Fibroblast of peridontal ligament (primary cell): ENCODE measurements around the gene RNF150.
"Not testable (repeated sequence)": the region's sequence is repeated elsewhere in the genome, so short reads cannot be mapped to it uniquely, and the experiment has no call there.

Source experiments
- DNase-seq: peaks from one replicate; pipeline ENCODE4 v3.0.0-alpha.2; 2010; ENCODE audit errors: extremely low read depth

The RNF150 gene

GRCh38 chr4:141078871-141079270 is 54.4 kb downstream of the RNF150 start:
- DNase-seq = peak; percentile 87

GRCh38 chr4:141077611-141078225 is 55.6 kb downstream of the RNF150 start:
- DNase-seq = peak; percentile 49

GRCh38 chr4:141075553-141075952 is 57.7 kb downstream of the RNF150 start:
- DNase-seq = no peak

- DNase-seq = peak; percentile 79
Measured at GRCh38 chr4:141074098-141074878, 59.0 kb downstream of the RNF150 start.

GRCh38 chr4:141066690-141067089 is 66.6 kb downstream of the RNF150 start:
- DNase-seq = no peak

GRCh38 chr4:141065872-141066271 is 67.4 kb downstream of the RNF150 start:
- no peak for DNase-seq

- DNase-seq = no peak
Measured at GRCh38 chr4:141062651-141063050, 70.6 kb downstream of the RNF150 start.

GRCh38 chr4:141058591-141059512 is 74.4 kb downstream of the RNF150 start:
- DNase-seq = peak; percentile 97

GRCh38 chr4:141057582-141057981 is 75.7 kb downstream of the RNF150 start:
- DNase-seq = no peak

- no peak for DNase-seq
Measured at GRCh38 chr4:141056473-141056872, 76.8 kb downstream of the RNF150 start.

- no peak for DNase-seq
Measured at GRCh38 chr4:141054446-141054845, 78.8 kb downstream of the RNF150 start.

- DNase-seq = not testable (repeated sequence)
Measured at GRCh38 chr4:141050999-141051398, 82.3 kb downstream of the RNF150 start.

GRCh38 chr4:141047228-141047884 is 85.9 kb downstream of the RNF150 start:
- peak; percentile 80 for DNase-seq

- DNase-seq = peak; percentile 99
Measured at GRCh38 chr4:141046255-141046654, 87.0 kb downstream of the RNF150 start.

- no peak for DNase-seq
Measured at GRCh38 chr4:141045848-141046247, 87.4 kb downstream of the RNF150 start.

- no peak for DNase-seq
Measured at GRCh38 chr4:141041021-141041476, 92.2 kb downstream of the RNF150 start.

GRCh38 chr4:141039156-141039555 is 94.1 kb downstream of the RNF150 start:
- DNase-seq = no peak

GRCh38 chr4:141038428-141038827 is 94.8 kb downstream of the RNF150 start:
- no peak for DNase-seq

GRCh38 chr4:141037446-141037845 is 95.8 kb downstream of the RNF150 start:
- peak; percentile 91 for DNase-seq

GRCh38 chr4:141036786-141037185 is 96.5 kb downstream of the RNF150 start:
- peak; percentile 51 for DNase-seq

GRCh38 chr4:141035920-141036319 is 97.3 kb downstream of the RNF150 start:
- DNase-seq = no peak
